ENCODE data around the gene ATP5F1C.
"Not testable (repeated sequence)": the region's sequence is repeated elsewhere in the genome, so short reads cannot be mapped to it uniquely, and the experiment has no call there.

The ATP5F1C gene

GRCh38 chr10:7787857-7788638, at the start of gene ATP5F1C, which contains the start of gene KIN:
ATP5F1C (plus strand) TSS chr10:7788177; CDS start chr10:7788208, 31 bp downstream.
KIN (minus strand) TSS chr10:7787993; CDS start chr10:7787933, 60 bp downstream.
- peak; percentile 93 for DNase-seq

GRCh38 chr10:7738536-7739407, 49.2 kb upstream of the ATP5F1C start:
- no peak for DNase-seq

GRCh38 chr10:7744307-7744706, 43.7 kb upstream of the ATP5F1C start:
- DNase-seq = no peak

GRCh38 chr10:7748637-7749036, 39.3 kb upstream of the ATP5F1C start:
- DNase-seq = not testable (repeated sequence)

GRCh38 chr10:7750222-7750621, 37.8 kb upstream of the ATP5F1C start:
- DNase-seq = no peak

GRCh38 chr10:7752251-7752650, 35.7 kb upstream of the ATP5F1C start:
- DNase-seq = no peak

GRCh38 chr10:7755103-7755502, 32.9 kb upstream of the ATP5F1C start:
- no peak for DNase-seq

- peak; percentile 48 for DNase-seq
Observed at GRCh38 chr10:7756360-7756992, 31.5 kb upstream of the ATP5F1C start.

- DNase-seq = peak; percentile 22
Observed at GRCh38 chr10:7763929-7764328, 24.0 kb upstream of the ATP5F1C start.

- no peak for DNase-seq
Observed at GRCh38 chr10:7766241-7766640, 21.7 kb upstream of the ATP5F1C start.

- no peak for DNase-seq
Observed at GRCh38 chr10:7767209-7767608, 20.8 kb upstream of the ATP5F1C start.

GRCh38 chr10:7768417-7768816, 19.6 kb upstream of the ATP5F1C start:
- no peak for DNase-seq

- DNase-seq = no peak
Observed at GRCh38 chr10:7773845-7774801, 13.9 kb upstream of the ATP5F1C start.

- no peak for DNase-seq
Observed at GRCh38 chr10:7776777-7777176, 11.2 kb upstream of the ATP5F1C start.

GRCh38 chr10:7782194-7782593, 5.8 kb upstream of the ATP5F1C start:
- peak; percentile 44 for DNase-seq

GRCh38 chr10:7786430-7786829, 1.5 kb upstream of the ATP5F1C start:
- peak; percentile 46 for DNase-seq

GRCh38 chr10:7787150-7787856, 674 bp upstream of the ATP5F1C start:
- no peak for DNase-seq

GRCh38 chr10:7788639-7789286, 786 bp downstream of the ATP5F1C start:
- DNase-seq = no peak

GRCh38 chr10:7789390-7789789, 1.4 kb downstream of the ATP5F1C start:
- no peak for DNase-seq

- no peak for DNase-seq
Observed at GRCh38 chr10:7792541-7792940, 4.6 kb downstream of the ATP5F1C start.

Measured in MV-4-11 (cell line).